ACC112 (cell line): ENCODE measurements around the gene PCBP1.
A peak's percentile ranks its signal among the peaks of the same experiment; 100 is the strongest.
"Not testable (repeated sequence)": the region's sequence is repeated elsewhere in the genome, so short reads cannot be mapped to it uniquely, and the experiment has no call there.

ENCODE experiments used
- H2AFZ ChIP-seq: fragments of 200-600 bp; sonication (generic); one replicate; pipeline ENCODE4 v1.6.0; 2017; ENCODE audit warnings: antibody characterized with exemption, low read length; ENCODE audit not compliant: unreplicated experiment
- H3K27ac ChIP-seq: fragments of 200-600 bp; sonication (generic); 2 replicates; pipeline ENCODE4 v1.5.1; 2014; ENCODE audit warnings: low read depth, mild to moderate bottlenecking, antibody characterized with exemption, low read length, moderate library complexity
- H3K27me3 ChIP-seq: fragments of 200-600 bp; sonication (generic); 2 replicates; pipeline ENCODE4 v1.6.1; 2014; ENCODE audit warnings: mild to moderate bottlenecking, antibody characterized with exemption, low read length, moderate library complexity, mixed read lengths; ENCODE audit not compliant: insufficient read depth
- H3K36me3 ChIP-seq: fragments of 200-600 bp; sonication (generic); 2 replicates; pipeline ENCODE4 v1.6.1; 2016; ENCODE audit warnings: mild to moderate bottlenecking, antibody characterized with exemption, low read length, moderate library complexity, mixed read lengths; ENCODE audit not compliant: insufficient read depth
- H3K4me1 ChIP-seq: fragments of 200-600 bp; sonication (generic); one replicate; pipeline ENCODE4 v1.6.1; 2016; ENCODE audit warnings: low read length, mixed read lengths; ENCODE audit not compliant: insufficient read depth, unreplicated experiment, control insufficient read depth
- H3K4me3 ChIP-seq: fragments of 200-600 bp; sonication (generic); 2 replicates; pipeline ENCODE4 v1.5.1; 2014; ENCODE audit warnings: mild to moderate bottlenecking, low read depth, low read length
- H3K79me2 ChIP-seq: fragments of 200-600 bp; sonication (generic); one replicate; pipeline ENCODE4 v1.6.0; 2016; ENCODE audit warnings: low read length; ENCODE audit not compliant: control insufficient read depth, unreplicated experiment, insufficient read depth

The PCBP1 gene

GRCh38 chr2:70099270-70099669 lies 12.0 kb downstream of the PCBP1 start:
- H3K36me3 ChIP-seq, result no peaks in the 10 kb centered on the region
- no peak overlapping the region for H3K4me3 ChIP-seq
- H3K4me1 ChIP-seq, result peaks cover 11% of the 10 kb centered on the region
- H3K79me2 ChIP-seq, result no peaks in the 10 kb centered on the region
- no peak overlapping the region for H3K27ac ChIP-seq
- H2AFZ ChIP-seq, result no peak overlapping the region
- H3K27me3 ChIP-seq, result no peaks in the 10 kb centered on the region

DNA sequence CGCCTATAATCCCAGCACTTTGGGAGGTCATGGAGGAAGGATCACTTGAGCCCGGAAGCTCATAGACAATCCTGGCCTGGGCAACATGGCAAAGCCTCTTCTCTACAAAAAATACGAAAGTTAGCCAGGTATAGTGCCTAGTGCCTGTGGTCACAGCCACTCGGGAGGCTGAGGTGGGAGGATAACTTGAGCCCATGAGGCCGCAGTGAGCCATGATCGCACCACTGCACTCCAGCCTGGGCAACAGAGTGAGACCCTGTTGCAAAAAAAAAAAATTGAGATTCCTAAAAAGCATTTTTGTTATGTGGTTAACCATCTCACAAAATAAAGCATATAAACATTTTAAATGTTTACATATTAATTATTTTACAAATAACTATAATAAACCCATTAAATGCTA lies 13.9 kb downstream of the PCBP1 start:
- Histone ChIP-seq H2AFZ (no peak overlapping the region), H3K27ac (no peak overlapping the region), H3K4me1 (peaks cover 11% of the 10 kb centered on the region), H3K79me2 (no peaks in the 10 kb centered on the region), H3K4me3 (no peak overlapping the region), H3K27me3 (no peaks in the 10 kb centered on the region), H3K36me3 (no peaks in the 10 kb centered on the region)

- not testable (repeated sequence) for H3K79me2 ChIP-seq, H3K27ac ChIP-seq, H3K36me3 ChIP-seq, H3K27me3 ChIP-seq, H2AFZ ChIP-seq, H3K4me3 ChIP-seq
- H3K4me1 ChIP-seq, result peaks cover 11% of the 10 kb centered on the region
Measured at GRCh38 chr2:70101686-70102085, 14.4 kb downstream of the PCBP1 start.

GRCh38 chr2:70102323-70102905 lies 15.1 kb downstream of the PCBP1 start:
- not testable (repeated sequence) for H3K27ac ChIP-seq, H3K79me2 ChIP-seq, H3K27me3 ChIP-seq, H3K4me3 ChIP-seq, H2AFZ ChIP-seq, H3K36me3 ChIP-seq
- H3K4me1 ChIP-seq, result peaks cover 11% of the 10 kb centered on the region

DNA sequence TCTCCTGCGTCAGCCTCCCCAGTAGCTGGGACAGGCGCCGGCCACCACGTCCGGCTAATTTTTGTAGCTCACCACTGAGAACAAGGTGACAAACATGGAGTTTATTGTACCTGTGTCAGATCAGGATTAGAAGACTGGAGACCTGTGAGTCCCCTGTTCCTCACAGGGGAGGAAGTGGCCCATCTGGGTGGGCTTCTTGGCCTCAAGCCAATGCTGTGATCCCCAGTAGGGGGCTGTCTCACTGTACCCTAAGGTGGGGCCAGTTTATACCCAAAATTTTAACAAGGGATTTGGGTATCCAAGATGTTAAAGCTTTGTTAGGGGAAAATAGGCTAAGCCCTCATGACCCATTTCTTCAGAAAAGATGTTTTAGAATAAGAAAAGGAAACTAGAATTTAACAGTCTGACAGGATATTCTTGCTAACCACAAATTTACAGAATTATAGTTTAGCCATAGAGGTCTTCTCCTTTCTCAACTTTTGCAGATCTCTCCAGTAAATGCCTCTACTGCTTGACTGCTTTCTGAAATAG lies 16.3 kb downstream of the PCBP1 start:
- H2AFZ ChIP-seq, result peak overlapping the region; percentile 98
- H3K27ac ChIP-seq, result no peak overlapping the region
- H3K79me2 ChIP-seq, result no peaks in the 10 kb centered on the region
- no peaks in the 10 kb centered on the region for H3K27me3 ChIP-seq
- H3K36me3 ChIP-seq, result no peaks in the 10 kb centered on the region
- H3K4me1 ChIP-seq, result peaks cover 19% of the 10 kb centered on the region
- no peak overlapping the region for H3K4me3 ChIP-seq

DNA sequence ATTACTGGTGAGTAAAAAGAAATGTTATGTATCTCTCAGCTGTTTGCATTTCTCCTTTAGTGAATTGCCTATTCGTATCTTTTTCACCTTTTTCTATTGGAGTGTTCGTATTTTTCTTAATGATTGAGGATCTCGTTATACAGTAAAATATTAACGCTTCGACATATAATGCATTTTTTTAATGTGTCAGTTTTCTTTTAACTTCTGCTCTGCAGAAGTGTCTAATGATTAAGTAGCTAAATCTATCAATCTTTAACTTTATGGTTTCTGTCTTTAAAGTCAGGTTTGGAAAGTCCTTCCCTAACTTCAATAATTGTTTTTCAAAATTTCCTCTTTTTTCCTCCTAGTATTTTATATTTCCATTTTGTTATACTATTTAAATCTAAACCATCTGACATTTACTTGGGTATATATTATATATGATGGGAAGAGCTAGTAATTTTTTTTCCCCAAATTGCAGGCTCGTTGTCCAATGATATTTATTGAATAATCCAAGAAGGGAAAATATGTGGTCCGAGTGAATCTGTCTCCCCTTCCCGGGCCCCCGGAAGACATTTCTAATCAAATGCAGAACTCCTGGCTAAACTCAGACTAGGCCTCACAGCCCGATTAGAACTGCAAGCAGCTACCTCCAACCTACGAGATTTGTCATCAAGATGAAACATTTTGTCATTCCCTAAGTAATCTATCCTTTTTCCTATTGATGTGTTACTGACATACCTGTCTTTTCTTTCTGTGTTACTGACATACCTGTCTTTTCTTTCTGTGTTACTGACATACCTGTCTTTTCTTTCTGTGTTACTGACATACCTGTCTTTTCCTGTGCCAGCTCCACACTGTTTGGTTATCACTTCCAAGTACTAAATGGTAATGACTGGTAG lies 17.2 kb downstream of the PCBP1 start:
- peak overlapping the region; percentile 50 for H3K27ac ChIP-seq
- H3K4me3 ChIP-seq, result peak overlapping the region; percentile 56; the same call in 1 of the 2 replicates
- no peaks in the 10 kb centered on the region for H3K79me2 ChIP-seq
- H3K36me3 ChIP-seq, result no peaks in the 10 kb centered on the region
- peaks cover 22% of the 10 kb centered on the region for H3K4me1 ChIP-seq
- no peaks in the 10 kb centered on the region for H3K27me3 ChIP-seq
- peak overlapping the region; percentile 98 for H2AFZ ChIP-seq

DNA sequence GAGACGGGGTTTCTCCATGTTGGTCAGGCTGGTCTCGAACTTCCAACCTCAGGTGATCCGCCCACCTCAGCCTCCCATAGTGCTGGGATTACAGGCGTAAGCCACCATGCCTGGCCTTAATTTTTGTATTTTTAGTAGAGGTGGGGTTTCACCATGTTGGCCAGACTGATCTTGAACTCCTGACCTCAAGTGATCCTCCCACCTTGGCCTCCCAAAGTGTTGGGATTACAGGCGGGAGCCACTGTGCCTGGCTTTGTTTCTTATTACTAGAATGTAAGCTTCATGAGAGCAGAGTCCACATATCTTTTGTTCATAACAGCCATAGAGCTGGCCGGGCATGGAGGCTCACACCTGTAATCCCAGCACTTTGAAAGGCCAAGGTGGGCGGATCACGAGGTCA lies 18.9 kb downstream of the PCBP1 start:
- not testable (repeated sequence) for H3K27ac ChIP-seq, H3K79me2 ChIP-seq, H3K27me3 ChIP-seq

DNA sequence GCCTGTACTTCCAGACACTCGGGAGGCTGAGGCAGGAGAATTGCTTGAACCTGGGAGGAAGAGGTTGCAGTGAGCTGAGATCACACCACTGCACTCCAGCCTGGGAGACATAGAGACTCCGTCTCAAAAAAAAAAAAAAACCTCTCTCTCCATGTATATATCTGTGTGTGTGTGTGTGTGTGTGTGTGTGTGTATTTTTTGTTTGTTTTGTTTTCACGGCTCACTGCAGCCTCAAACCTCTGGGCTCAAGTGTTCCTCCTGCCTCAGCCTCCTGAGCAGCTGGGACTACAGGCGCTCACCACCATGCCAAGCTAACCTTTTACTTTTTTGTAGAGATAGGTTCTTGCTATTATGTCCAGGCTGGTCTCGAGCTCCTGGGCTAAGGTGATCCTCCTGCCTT lies 23.1 kb downstream of the PCBP1 start:
- H3K27me3 ChIP-seq, H3K27ac ChIP-seq, H3K36me3 ChIP-seq, H2AFZ ChIP-seq, H3K79me2 ChIP-seq, H3K4me3 ChIP-seq: not testable (repeated sequence)
- peaks cover 29% of the 10 kb centered on the region for H3K4me1 ChIP-seq

More for the DNA sequence above, 18.9 kb downstream of the PCBP1 start:
- not testable (repeated sequence) for H3K4me3 ChIP-seq, H3K36me3 ChIP-seq, H2AFZ ChIP-seq
- H3K4me1 ChIP-seq, result peaks cover 22% of the 10 kb centered on the region

DNA sequence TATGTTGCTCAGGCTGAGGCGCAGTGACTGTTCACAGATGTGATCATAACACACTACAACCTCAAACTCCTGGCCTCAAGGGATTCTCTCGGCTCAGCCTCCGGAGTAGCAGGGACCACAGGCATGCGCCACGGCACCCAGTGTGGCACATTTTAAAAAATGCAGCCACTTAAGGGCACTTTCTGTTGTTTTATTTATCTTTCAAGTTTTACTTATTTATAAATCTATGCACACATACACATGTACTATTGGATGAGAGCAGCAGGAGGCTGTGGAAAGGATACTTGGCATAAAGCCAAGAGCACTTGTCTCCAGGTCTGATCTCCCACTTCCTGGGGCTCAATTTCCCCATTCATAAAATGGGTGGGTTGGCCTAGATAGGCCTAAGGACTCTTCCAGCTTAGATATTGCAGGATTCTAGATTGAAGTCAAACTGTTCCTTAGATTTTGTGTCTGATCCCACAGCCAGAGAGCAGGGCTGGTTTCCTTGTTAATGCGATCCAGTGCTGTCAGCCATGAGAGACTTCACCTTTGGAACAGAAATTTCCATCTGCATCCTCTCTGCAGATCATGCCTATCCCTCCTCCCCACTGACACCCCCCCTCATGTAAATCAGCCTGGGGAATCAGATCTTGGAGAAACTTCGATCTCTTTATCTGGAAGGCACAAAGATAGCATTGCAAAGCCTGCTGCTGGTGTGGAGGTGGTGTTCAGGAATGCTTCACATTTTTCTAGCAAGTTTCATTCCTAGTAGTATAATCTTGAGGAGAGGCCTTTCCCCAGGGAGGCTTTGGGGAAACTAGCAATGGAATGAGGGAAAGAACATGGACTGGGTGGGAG lies 24.7 kb downstream of the PCBP1 start:
- peaks cover 29% of the 10 kb centered on the region for H3K4me1 ChIP-seq
- H3K4me3 ChIP-seq, result no peak overlapping the region
- H3K36me3 ChIP-seq, result no peaks in the 10 kb centered on the region
- no peaks in the 10 kb centered on the region for H3K79me2 ChIP-seq
- H3K27ac ChIP-seq, result no peak overlapping the region
- no peaks in the 10 kb centered on the region for H3K27me3 ChIP-seq
- H2AFZ ChIP-seq, result peak overlapping the region; percentile 22

DNA sequence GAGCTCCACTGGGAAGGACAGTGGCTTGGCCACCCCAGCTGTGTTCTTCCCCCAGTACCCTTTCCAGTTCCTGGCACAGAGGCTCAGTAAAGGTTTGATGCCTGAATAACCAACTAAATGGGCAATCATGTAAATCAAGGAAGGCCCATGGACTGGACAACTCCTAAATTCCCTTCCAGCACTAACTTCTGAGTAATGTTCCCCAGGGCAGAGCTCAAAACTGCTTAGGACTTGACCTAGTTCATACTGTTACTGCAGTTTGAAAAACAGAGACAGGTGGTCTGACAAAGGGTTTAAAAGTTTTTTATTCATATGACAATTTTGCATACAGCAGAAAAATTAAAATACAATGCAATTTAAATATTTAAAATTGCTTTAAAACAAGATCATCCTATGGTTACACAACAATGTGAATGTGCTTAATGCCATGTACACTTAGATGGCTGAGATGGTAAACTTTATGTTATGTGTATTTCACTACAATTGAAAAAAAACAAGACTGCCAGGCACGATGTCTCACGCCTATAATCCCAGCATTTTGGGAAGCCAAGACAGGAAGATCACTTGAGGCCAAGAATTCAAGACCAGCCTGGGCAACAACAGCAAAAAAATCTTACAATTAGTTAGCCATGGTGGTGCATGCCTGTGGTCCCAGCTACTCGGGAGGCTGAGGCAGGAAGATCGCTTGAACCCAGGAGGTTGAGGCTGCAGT lies 26.2 kb downstream of the PCBP1 start:
- peaks cover 22% of the 10 kb centered on the region for H3K4me1 ChIP-seq

More for the DNA sequence above, 26.2 kb downstream of the PCBP1 start:
- Histone ChIP-seq H2AFZ (no peak overlapping the region), H3K27ac (no peak overlapping the region), H3K27me3 (no peaks in the 10 kb centered on the region), H3K4me3 (no peak overlapping the region), H3K79me2 (no peaks in the 10 kb centered on the region), H3K36me3 (no peaks in the 10 kb centered on the region)
